Measurements from ENCODE around the gene TNFRSF1A. TPM values are rescaled to one million over a fixed set of nuclear protein-coding genes. Genes with fewer than 3 reads are reported as not detected.
A peak's percentile ranks its signal among the peaks of the same experiment; 100 is the strongest.

TNFRSF1A gene
- total RNA-seq, 1 donor from 2014 or later = 528 TPM

DNA sequence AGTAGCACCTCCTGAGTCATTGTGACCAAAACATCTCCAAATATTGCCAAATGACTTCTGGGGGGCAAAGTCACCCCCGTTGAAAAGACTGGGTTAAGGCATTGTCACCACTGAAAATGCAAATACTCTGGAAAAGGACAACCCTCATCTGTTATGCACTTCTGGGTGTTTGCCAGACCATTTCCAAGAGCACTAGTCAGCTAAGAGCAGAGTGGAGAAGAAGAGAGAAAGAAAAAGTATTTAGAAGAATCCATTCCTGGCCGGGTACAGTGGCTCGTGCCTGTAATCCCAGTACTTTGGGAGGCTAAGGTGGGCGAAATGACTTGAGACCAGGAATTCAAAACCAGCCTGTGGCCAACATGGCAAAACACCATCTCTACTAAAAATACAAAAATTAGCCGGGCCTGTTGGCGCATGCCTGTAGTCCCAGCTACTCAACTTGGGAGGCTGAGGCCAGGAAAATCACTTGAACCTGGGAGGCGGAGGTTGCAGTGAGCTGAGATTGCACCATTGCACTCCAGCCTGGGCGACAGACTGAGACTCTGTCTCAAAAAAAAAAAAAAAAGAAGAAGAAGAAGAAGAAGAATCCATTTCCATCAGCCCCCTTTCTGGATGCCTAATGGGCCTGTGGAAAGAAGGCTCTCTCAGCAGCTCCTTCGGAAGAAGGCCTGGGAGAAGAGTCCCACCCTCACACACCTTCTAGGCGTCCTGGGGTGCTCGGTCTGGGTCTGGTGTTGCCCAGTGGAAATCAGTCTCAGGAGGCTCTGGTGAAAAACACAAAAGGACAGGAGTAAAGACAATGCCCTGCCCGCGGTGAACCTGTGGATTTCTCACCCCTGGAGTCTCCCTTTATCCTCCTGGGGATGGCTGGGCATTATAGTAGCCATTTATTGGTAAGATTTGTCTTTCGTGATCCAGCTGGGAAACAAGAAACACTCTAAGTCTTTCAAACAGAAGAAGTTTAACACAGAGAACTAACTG, 38.6 kb upstream of the TNFRSF1A start:
- Histone ChIP-seq H3K36me3 (no peaks in the 10 kb centered on the region), H3K4me3 (no peak overlapping the region), H3K9me3 (no peaks in the 10 kb centered on the region), H3K4me1 (peaks cover 9 to 40% of the 10 kb centered on the region in 2 donors), H3K27me3 (no peaks in the 10 kb centered on the region), H3K27ac (no peak overlapping the region)
- no peak for DNase-seq (ENCODE audit: low spot score in 2 of 2)
- intact Hi-C loops (cut with DNase I) = loop anchor here (5.0 kb wide), 1 partner anchor 58 kb away; no protein-coding TSS in a partner anchor
- TF ChIP-seq, protein P1, sequence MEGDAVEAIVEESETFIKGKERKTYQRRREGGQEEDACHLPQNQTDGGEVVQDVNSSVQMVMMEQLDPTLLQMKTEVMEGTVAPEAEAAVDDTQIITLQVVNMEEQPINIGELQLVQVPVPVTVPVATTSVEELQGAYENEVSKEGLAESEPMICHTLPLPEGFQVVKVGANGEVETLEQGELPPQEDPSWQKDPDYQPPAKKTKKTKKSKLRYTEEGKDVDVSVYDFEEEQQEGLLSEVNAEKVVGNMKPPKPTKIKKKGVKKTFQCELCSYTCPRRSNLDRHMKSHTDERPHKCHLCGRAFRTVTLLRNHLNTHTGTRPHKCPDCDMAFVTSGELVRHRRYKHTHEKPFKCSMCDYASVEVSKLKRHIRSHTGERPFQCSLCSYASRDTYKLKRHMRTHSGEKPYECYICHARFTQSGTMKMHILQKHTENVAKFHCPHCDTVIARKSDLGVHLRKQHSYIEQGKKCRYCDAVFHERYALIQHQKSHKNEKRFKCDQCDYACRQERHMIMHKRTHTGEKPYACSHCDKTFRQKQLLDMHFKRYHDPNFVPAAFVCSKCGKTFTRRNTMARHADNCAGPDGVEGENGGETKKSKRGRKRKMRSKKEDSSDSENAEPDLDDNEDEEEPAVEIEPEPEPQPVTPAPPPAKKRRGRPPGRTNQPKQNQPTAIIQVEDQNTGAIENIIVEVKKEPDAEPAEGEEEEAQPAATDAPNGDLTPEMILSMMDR (IDR thresholded peaks at IDR 0.05) = no peak

DNA sequence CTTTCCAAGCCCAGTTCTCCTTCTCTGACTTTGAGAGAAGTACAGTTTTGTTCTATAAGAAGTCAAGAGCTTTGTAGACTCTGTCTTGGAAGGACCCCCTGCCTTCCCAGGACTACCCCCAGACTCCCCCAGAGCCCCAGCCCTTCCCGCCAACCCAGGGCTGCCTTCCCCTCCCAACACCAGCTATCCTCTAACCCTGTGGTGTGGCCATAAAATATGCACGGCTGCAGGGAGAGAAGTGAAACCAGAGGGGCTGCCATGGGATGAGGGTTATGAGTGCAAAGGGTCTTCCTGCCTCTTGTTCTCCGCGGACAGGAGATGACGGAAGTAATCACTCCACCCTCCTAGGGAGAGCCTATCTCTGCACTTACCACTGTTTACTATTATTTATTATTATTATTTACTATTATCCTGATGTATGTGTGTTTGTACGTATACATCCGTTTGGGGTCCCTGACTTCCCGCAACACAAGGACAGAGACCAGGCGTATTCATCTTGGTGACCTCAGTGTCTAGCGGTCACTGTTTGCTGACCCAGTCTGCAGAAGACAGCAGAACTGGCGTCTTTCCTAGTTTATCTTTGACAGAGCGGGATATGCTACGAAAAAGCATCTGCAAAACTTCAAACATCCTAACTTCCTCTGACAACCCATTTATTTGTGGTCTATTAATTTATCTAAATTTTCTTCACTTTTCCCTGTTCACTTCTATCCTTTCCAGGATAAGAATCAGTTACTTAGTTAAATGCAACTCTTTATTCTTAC, 37.0 kb upstream of the TNFRSF1A start:
- H3K36me3 ChIP-seq = no peaks in the 10 kb centered on the region
- no peak overlapping the region for H3K27ac ChIP-seq
- no peak overlapping the region for H3K4me3 ChIP-seq
- TF ChIP-seq, protein P1 (IDR thresholded peaks at IDR 0.05) = no peak
- H3K4me1 ChIP-seq = peaks cover 0 to 30% of the 10 kb centered on the region in 2 donors
- no peak for DNase-seq (ENCODE audit: low spot score in 2 of 2)
- intact Hi-C loops (cut with DNase I) = no loop called here
- no peaks in the 10 kb centered on the region for H3K9me3 ChIP-seq
- H3K27me3 ChIP-seq = no peaks in the 10 kb centered on the region

DNA sequence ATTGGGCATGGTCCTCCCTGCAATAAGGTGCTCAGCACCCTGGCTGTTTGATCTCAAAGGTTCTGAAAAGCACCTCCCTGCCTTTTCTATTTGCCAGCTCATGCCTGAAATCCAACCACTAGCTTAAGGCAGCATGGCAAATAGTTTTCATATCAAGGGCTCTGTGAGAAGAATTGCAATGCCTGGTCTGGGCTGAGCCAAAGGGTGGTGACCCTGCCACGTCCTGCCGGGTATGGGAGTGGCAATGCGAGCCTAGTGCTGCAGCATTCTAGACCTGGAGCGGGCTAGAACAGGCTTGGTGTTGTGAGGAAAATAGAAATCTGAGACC, 35.8 kb upstream of the TNFRSF1A start:
- Histone ChIP-seq H3K4me1 (peaks cover 0 to 23% of the 10 kb centered on the region in 2 donors), H3K36me3 (no peaks in the 10 kb centered on the region), H3K9me3 (no peaks in the 10 kb centered on the region), H3K4me3 (no peak overlapping the region), H3K27ac (peak overlapping the region; percentile 45 to 53), H3K27me3 (no peaks in the 10 kb centered on the region)
- intact Hi-C loops (cut with DNase I) = no loop called here
- DNase-seq (ENCODE audit: low spot score in 2 of 2) = no peak
- TF ChIP-seq, protein P1 (IDR thresholded peaks at IDR 0.05) = no peak

DNA sequence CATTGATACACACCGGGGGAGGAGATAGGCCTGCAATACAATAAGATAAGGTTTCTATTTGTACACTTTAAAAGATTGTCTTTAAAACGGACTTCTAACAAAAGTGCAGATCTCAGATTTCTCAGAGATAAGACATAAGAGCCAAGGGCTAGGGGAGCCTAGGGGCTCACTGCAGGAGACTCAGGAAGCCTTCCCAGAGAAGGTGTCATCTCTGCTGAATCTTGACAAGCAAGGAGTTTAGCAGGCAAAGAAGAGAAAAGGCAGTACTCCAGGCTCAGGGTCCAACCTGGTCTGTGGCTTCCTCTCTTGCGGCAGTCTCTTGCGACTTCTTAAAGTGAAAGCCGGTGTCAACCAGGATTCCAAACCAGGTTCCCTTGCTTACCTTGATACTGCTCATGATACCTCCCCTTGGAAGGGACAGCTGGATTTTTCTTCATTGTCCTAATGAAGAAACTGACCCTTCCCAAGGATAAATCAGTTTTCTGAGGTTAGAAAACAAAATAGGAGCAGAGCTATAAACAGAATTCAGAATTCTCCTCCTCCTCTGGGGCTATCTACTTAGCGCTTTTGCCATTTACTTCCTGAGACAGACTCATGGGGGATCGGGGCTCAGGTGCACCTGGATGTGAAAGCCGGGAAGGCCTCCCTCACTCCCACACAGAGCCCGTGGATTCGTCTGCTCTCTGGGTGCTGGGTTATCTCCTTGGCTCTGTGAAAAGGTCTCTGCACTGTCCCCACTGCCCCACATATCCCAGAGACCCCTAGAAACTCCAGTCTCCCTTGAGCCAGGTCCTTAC, 35.2 kb upstream of the TNFRSF1A start:
- peaks cover 0 to 27% of the 10 kb centered on the region in 2 donors for H3K4me1 ChIP-seq
- no peak for DNase-seq (ENCODE audit: low spot score in 2 of 2)
- intact Hi-C loops (cut with DNase I) = no loop called here
- H3K27ac ChIP-seq = peak overlapping the region; percentile 45 to 53
- TF ChIP-seq, protein P1 (IDR thresholded peaks at IDR 0.05) = no peak
- no peaks in the 10 kb centered on the region for H3K9me3 ChIP-seq
- H3K4me3 ChIP-seq = no peak overlapping the region
- H3K27me3 ChIP-seq = no peaks in the 10 kb centered on the region
- no peaks in the 10 kb centered on the region for H3K36me3 ChIP-seq

Data from ascending aorta (tissue), 2 donors.